SK-N-SH treated with all-trans-retinoic acid at 6 μM for 48 hours (cell line): ENCODE data around the gene OR4K15.

Experiments
- ATAC-seq: fragments of 200-7000 bp; cut with Tn5 transposase; 3 replicates; pipeline ENCODE4 v1.9.1; 2020; ENCODE audit warnings: mild to moderate bottlenecking, moderate library complexity
- BACH2 ChIP-seq: fragments of 250-450 bp; sonication (Bioruptor Pico); IDR thresholded peaks from 2 replicates; pipeline ENCODE4 v1.9.0; 2021; ENCODE audit warnings: mild to moderate bottlenecking, borderline replicate concordance
- CREB5 ChIP-seq: fragments of 250-450 bp; sonication (Bioruptor Pico); IDR thresholded peaks from 2 replicates; pipeline ENCODE4 v1.5.1; 2020; ENCODE audit warnings: low read depth, mild to moderate bottlenecking, moderate library complexity
- CSDC2 ChIP-seq: fragments of 250-450 bp; sonication (Bioruptor Pico); IDR thresholded peaks from 2 replicates; pipeline ENCODE4 v1.5.0; 2020; ENCODE audit warnings: mild to moderate bottlenecking, moderate library complexity
- CSRNP3 ChIP-seq: fragments of 250-450 bp; sonication (Bioruptor Pico); IDR thresholded peaks from 2 replicates; pipeline ENCODE4 v1.5.1; 2021; ENCODE audit warnings: mild to moderate bottlenecking, moderate library complexity
- ESRRG ChIP-seq: fragments of 250-450 bp; sonication (Bioruptor Pico); IDR thresholded peaks from 2 replicates; pipeline ENCODE4 v1.6.1; 2021; ENCODE audit warnings: mild to moderate bottlenecking
- GLIS3 ChIP-seq: fragments of 250-450 bp; sonication (Bioruptor Pico); IDR thresholded peaks from 2 replicates; pipeline ENCODE4 v1.5.0; 2020; ENCODE audit warnings: mild to moderate bottlenecking, moderate library complexity
- POU6F1 ChIP-seq: fragments of 250-450 bp; sonication (Bioruptor Pico); IDR thresholded peaks from 2 replicates; pipeline ENCODE4 v1.8.0; 2021; ENCODE audit warnings: low read depth, mild to moderate bottlenecking, moderate library complexity, borderline replicate concordance
- PPARA ChIP-seq: fragments of 250-450 bp; sonication (Bioruptor Pico); IDR thresholded peaks from 2 replicates; pipeline ENCODE4 v1.5.0; 2020; ENCODE audit warnings: mild to moderate bottlenecking, borderline replicate concordance
- SNAI2 ChIP-seq: fragments of 250-450 bp; sonication (Bioruptor Pico); IDR thresholded peaks from 2 replicates; pipeline ENCODE4 v1.5.0; 2020; ENCODE audit warnings: mild to moderate bottlenecking, moderate library complexity
- TOX ChIP-seq: fragments of 250-450 bp; sonication (Bioruptor Pico); IDR thresholded peaks from 2 replicates; pipeline ENCODE4 v1.8.0; 2021; ENCODE audit warnings: mild to moderate bottlenecking, moderate library complexity, borderline replicate concordance
- TSHZ2 ChIP-seq: fragments of 250-450 bp; sonication (Bioruptor Pico); IDR thresholded peaks from 2 replicates; pipeline ENCODE4 v1.5.0; 2020; ENCODE audit warnings: mild to moderate bottlenecking, moderate library complexity
- ZFP30 ChIP-seq: fragments of 450-650 bp; formaldehyde crosslinking; IDR thresholded peaks from 2 replicates; pipeline ENCODE4 v1.5.0; 2022; ENCODE audit warnings: mild to moderate bottlenecking, moderate library complexity
- ZNF565 ChIP-seq: fragments of 450-650 bp; formaldehyde crosslinking; conservative IDR thresholded peaks from 2 replicates; pipeline ENCODE4 v1.5.0; 2020; ENCODE audit warnings: low read depth, mild to moderate bottlenecking, moderate library complexity
- ZNF70 ChIP-seq: fragments of 450-650 bp; formaldehyde crosslinking; IDR thresholded peaks from 2 replicates; pipeline ENCODE4 v1.5.0; 2020; ENCODE audit warnings: mild to moderate bottlenecking, moderate library complexity
- ZNF8 ChIP-seq: fragments of 450-650 bp; formaldehyde crosslinking; IDR thresholded peaks from 2 replicates; pipeline ENCODE4 v1.5.0; 2020; ENCODE audit warnings: mild to moderate bottlenecking, moderate library complexity

Gene OR4K15

GRCh38 chr14:20002319-20002718 is 26.9 kb downstream of the OR4K15 start:
- ATAC-seq, result no peak
- TF ChIP-seq CSDC2, result no peak
- no peak for TF ChIP-seq ZFP30 (CRISPR knock-in tag)
- no peak for TF ChIP-seq BACH2 (CRISPR knock-in tag)
- no peak for TF ChIP-seq SNAI2 (CRISPR knock-in tag)
- no peak for TF ChIP-seq GLIS3 (CRISPR knock-in tag)
- no peak for TF ChIP-seq CSRNP3 (CRISPR knock-in tag)
- no peak for TF ChIP-seq ZNF70 (CRISPR knock-in tag)
- TF ChIP-seq ZNF8, result no peak

GRCh38 chr14:20008156-20008555 is 32.8 kb downstream of the OR4K15 start:
- ATAC-seq, result no peak
- no peak for TF ChIP-seq POU6F1 (CRISPR knock-in tag)
- no peak for TF ChIP-seq ZNF565 (CRISPR knock-in tag)
- TF ChIP-seq PPARA (CRISPR knock-in tag), result no peak
- no peak for TF ChIP-seq ESRRG (CRISPR knock-in tag)
- TF ChIP-seq ZNF8, result no peak
- no peak for TF ChIP-seq TOX

- ATAC-seq, result no peak
- no peak for TF ChIP-seq TSHZ2
- no peak for TF ChIP-seq CREB5
Observed at GRCh38 chr14:20019257-20019865, 44.0 kb downstream of the OR4K15 start, which contains the start of gene OR4K14. OR4K14 (minus strand) TSS chr14:20019307; CDS start chr14:20015193, 4,114 bp downstream.
